HEK293 (cell line): ENCODE results near the gene RPS6KC1.

ENCODE experiments used
- ATF2 ChIP-seq: fragments of 450-650 bp; formaldehyde crosslinking; IDR thresholded peaks from 2 replicates; pipeline ENCODE4 v1.5.1; 2016; ENCODE audit warnings: missing biosample characterization, missing genetic modification characterization, low read depth
- KLF10 ChIP-seq: fragments of 450-650 bp; IDR thresholded peaks from 2 replicates; pipeline ENCODE4 v1.5.1; 2018; ENCODE audit warnings: missing biosample characterization, mild to moderate bottlenecking, missing genetic modification characterization
- KLF7 ChIP-seq: fragments of 450-650 bp; formaldehyde crosslinking; IDR thresholded peaks from 2 replicates; pipeline ENCODE4 v1.5.1; 2016; ENCODE audit warnings: missing biosample characterization, missing genetic modification characterization, borderline replicate concordance
- KLF8 ChIP-seq: fragments of 450-650 bp; formaldehyde crosslinking; IDR thresholded peaks from 2 replicates; pipeline ENCODE4 v1.5.1; 2016; ENCODE audit warnings: missing biosample characterization, missing genetic modification characterization
- KLF9 ChIP-seq: fragments of 450-650 bp; formaldehyde crosslinking; IDR thresholded peaks from 2 replicates; pipeline ENCODE4 v1.5.1; 2016; ENCODE audit warnings: missing biosample characterization, missing genetic modification characterization, low read depth
- PATZ1 ChIP-seq: fragments of 450-650 bp; formaldehyde crosslinking; IDR thresholded peaks from 2 replicates; pipeline ENCODE4 v1.5.1; 2016; ENCODE audit warnings: missing biosample characterization, missing genetic modification characterization
- YY1 ChIP-seq: fragments of 450-650 bp; formaldehyde crosslinking; IDR thresholded peaks from 2 replicates; pipeline ENCODE4 v1.5.1; 2018; ENCODE audit warnings: missing biosample characterization, missing genetic modification characterization
- ZBTB44 ChIP-seq: fragments of 450-650 bp; IDR thresholded peaks from 2 replicates; pipeline ENCODE4 v1.5.1; 2018; ENCODE audit warnings: missing biosample characterization, mild to moderate bottlenecking, missing genetic modification characterization
- ZBTB48 ChIP-seq: fragments of 450-650 bp; formaldehyde crosslinking; IDR thresholded peaks from 2 replicates; pipeline ENCODE4 v1.5.1; 2016; ENCODE audit warnings: missing biosample characterization, missing genetic modification characterization
- ZEB2 ChIP-seq: fragments of 450-650 bp; formaldehyde crosslinking; IDR thresholded peaks from 2 replicates; pipeline ENCODE4 v1.5.1; 2016; ENCODE audit warnings: missing biosample characterization, missing genetic modification characterization
- ZNF10 ChIP-seq: fragments of 450-650 bp; formaldehyde crosslinking; IDR thresholded peaks from 2 replicates; pipeline ENCODE4 v1.5.1; 2017; ENCODE audit warnings: missing biosample characterization, missing genetic modification characterization
- ZNF140 ChIP-seq: fragments of 450-650 bp; formaldehyde crosslinking; IDR thresholded peaks from 2 replicates; pipeline ENCODE4 v1.5.1; 2016; ENCODE audit warnings: missing biosample characterization, missing genetic modification characterization
- ZNF148 ChIP-seq: fragments of 450-650 bp; formaldehyde crosslinking; IDR thresholded peaks from 2 replicates; pipeline ENCODE4 v1.5.0; 2017; ENCODE audit warnings: missing biosample characterization, missing genetic modification characterization, borderline replicate concordance
- ZNF324 ChIP-seq: fragments of 450-650 bp; formaldehyde crosslinking; IDR thresholded peaks from 2 replicates; pipeline ENCODE4 v1.5.1; 2016; ENCODE audit warnings: missing biosample characterization, missing genetic modification characterization
- ZNF335 ChIP-seq: fragments of 450-650 bp; formaldehyde crosslinking; conservative IDR thresholded peaks from 2 replicates; pipeline ENCODE4 v1.5.1; 2016; ENCODE audit warnings: missing biosample characterization, missing genetic modification characterization
- ZNF354C ChIP-seq: fragments of 450-650 bp; formaldehyde crosslinking; IDR thresholded peaks from 2 replicates; pipeline ENCODE4 v1.5.1; 2016; ENCODE audit warnings: missing biosample characterization, missing genetic modification characterization, low read depth, borderline replicate concordance
- ZNF394 ChIP-seq: fragments of 450-650 bp; formaldehyde crosslinking; IDR thresholded peaks from 2 replicates; pipeline ENCODE4 v1.5.1; 2016; ENCODE audit warnings: missing biosample characterization, missing genetic modification characterization, mild to moderate bottlenecking, moderate library complexity, borderline replicate concordance
- ZNF416 ChIP-seq: fragments of 450-650 bp; formaldehyde crosslinking; IDR thresholded peaks from 2 replicates; pipeline ENCODE4 v1.5.1; 2016; ENCODE audit warnings: missing biosample characterization, missing genetic modification characterization
- ZNF426 ChIP-seq: fragments of 450-650 bp; formaldehyde crosslinking; IDR thresholded peaks from 2 replicates; pipeline ENCODE4 v1.5.1; 2017; ENCODE audit warnings: missing biosample characterization, missing genetic modification characterization, mild to moderate bottlenecking, inconsistent platforms, moderate library complexity
- ZNF449 ChIP-seq: fragments of 450-650 bp; formaldehyde crosslinking; IDR thresholded peaks from 2 replicates; pipeline ENCODE4 v1.5.1; 2017; ENCODE audit warnings: missing biosample characterization, mild to moderate bottlenecking, missing genetic modification characterization, moderate library complexity
- ZNF48 ChIP-seq: fragments of 450-650 bp; formaldehyde crosslinking; IDR thresholded peaks from 2 replicates; pipeline ENCODE4 v1.5.1; 2016; ENCODE audit warnings: missing biosample characterization, missing genetic modification characterization
- ZNF548 ChIP-seq: fragments of 450-650 bp; formaldehyde crosslinking; IDR thresholded peaks from 2 replicates; pipeline ENCODE4 v1.5.1; 2016; ENCODE audit warnings: missing biosample characterization, missing genetic modification characterization
- ZNF610 ChIP-seq: fragments of 450-650 bp; formaldehyde crosslinking; IDR thresholded peaks from 2 replicates; pipeline ENCODE4 v1.5.1; 2016; ENCODE audit warnings: missing biosample characterization, missing genetic modification characterization, borderline replicate concordance
- ZNF621 ChIP-seq: fragments of 450-650 bp; formaldehyde crosslinking; IDR thresholded peaks from 2 replicates; pipeline ENCODE4 v1.5.1; 2017; ENCODE audit warnings: missing biosample characterization, missing genetic modification characterization
- ZNF645 ChIP-seq: fragments of 450-650 bp; formaldehyde crosslinking; IDR thresholded peaks from 2 replicates; pipeline ENCODE4; 2016; ENCODE audit warnings: missing biosample characterization, missing genetic modification characterization
- ZNF704 ChIP-seq: fragments of 450-650 bp; formaldehyde crosslinking; IDR thresholded peaks from 2 replicates; pipeline ENCODE4 v1.5.1; 2016; ENCODE audit warnings: missing biosample characterization, missing genetic modification characterization
- ZNF747 ChIP-seq: fragments of 450-650 bp; formaldehyde crosslinking; IDR thresholded peaks from 2 replicates; pipeline ENCODE4 v1.5.1; 2016; ENCODE audit warnings: missing biosample characterization, missing genetic modification characterization
- ZSCAN16 ChIP-seq: fragments of 450-650 bp; formaldehyde crosslinking; IDR thresholded peaks from 2 replicates; pipeline ENCODE4 v1.5.1; 2016; ENCODE audit warnings: missing biosample characterization, missing genetic modification characterization

The RPS6KC1 gene

GRCh38 chr1:213051127-213051880 is at the start of gene RPS6KC1 (continued):
- peak; percentile 64 for TF ChIP-seq KLF9 (tag by site-specific recombination)
- TF ChIP-seq KLF10 (tag by site-specific recombination) = peak; percentile 87
- TF ChIP-seq ATF2 (tag by site-specific recombination) = no peak
- TF ChIP-seq ZEB2 (tag by site-specific recombination) = peak; percentile 70; the same call in 1 of the 2 replicates
- no peak for TF ChIP-seq ZNF354C (tag by site-specific recombination)
- TF ChIP-seq ZBTB44 (tag by site-specific recombination) = no peak
- TF ChIP-seq ZNF704 = no peak
- TF ChIP-seq ZNF394 = no peak
- no peak; the same call in 1 of the 2 replicates for TF ChIP-seq KLF8 (tag by site-specific recombination)
- no peak for TF ChIP-seq ZSCAN16 (tag by site-specific recombination)
- TF ChIP-seq YY1 (tag by site-specific recombination) = 0 out of 2 replicates have a peak, but pooled peaks have one; percentile 25
- TF ChIP-seq ZNF621 (tag by site-specific recombination) = no peak
- TF ChIP-seq ZNF416 (tag by site-specific recombination) = no peak
- peak; percentile 32; the same call in 1 of the 2 replicates for TF ChIP-seq ZNF449 (tag by site-specific recombination)
- TF ChIP-seq ZNF148 = no peak
- no peak for TF ChIP-seq ZNF747 (tag by site-specific recombination)
- peak; percentile 51; the same call in 1 of the 2 replicates for TF ChIP-seq ZNF324
- TF ChIP-seq ZNF645 (tag by site-specific recombination) = no peak
- no peak for TF ChIP-seq ZNF548 (tag by site-specific recombination)
- no peak for TF ChIP-seq ZNF610 (tag by site-specific recombination)
- no peak for TF ChIP-seq ZNF48 (tag by site-specific recombination)
- TF ChIP-seq ZNF426 (tag by site-specific recombination) = no peak
- no peak for TF ChIP-seq ZNF140
- TF ChIP-seq ZBTB48 (tag by site-specific recombination) = no peak
- TF ChIP-seq ZNF10 (tag by site-specific recombination) = peak; percentile 40; the same call in 1 of the 2 replicates
- TF ChIP-seq KLF7 (tag by site-specific recombination) = no peak
- TF ChIP-seq ZNF335 (tag by site-specific recombination) = peak; percentile 84
- peak; percentile 71 for TF ChIP-seq PATZ1 (tag by site-specific recombination)
